ENCODE data around the gene MSH5. TPM values are rescaled to one million over a fixed set of nuclear protein-coding genes. Genes with fewer than 3 reads are reported as not detected.

The MSH5 gene
- total RNA-seq, 1 experiment from 2014 or later = 38.1 TPM

- TF ChIP-seq, protein P1, sequence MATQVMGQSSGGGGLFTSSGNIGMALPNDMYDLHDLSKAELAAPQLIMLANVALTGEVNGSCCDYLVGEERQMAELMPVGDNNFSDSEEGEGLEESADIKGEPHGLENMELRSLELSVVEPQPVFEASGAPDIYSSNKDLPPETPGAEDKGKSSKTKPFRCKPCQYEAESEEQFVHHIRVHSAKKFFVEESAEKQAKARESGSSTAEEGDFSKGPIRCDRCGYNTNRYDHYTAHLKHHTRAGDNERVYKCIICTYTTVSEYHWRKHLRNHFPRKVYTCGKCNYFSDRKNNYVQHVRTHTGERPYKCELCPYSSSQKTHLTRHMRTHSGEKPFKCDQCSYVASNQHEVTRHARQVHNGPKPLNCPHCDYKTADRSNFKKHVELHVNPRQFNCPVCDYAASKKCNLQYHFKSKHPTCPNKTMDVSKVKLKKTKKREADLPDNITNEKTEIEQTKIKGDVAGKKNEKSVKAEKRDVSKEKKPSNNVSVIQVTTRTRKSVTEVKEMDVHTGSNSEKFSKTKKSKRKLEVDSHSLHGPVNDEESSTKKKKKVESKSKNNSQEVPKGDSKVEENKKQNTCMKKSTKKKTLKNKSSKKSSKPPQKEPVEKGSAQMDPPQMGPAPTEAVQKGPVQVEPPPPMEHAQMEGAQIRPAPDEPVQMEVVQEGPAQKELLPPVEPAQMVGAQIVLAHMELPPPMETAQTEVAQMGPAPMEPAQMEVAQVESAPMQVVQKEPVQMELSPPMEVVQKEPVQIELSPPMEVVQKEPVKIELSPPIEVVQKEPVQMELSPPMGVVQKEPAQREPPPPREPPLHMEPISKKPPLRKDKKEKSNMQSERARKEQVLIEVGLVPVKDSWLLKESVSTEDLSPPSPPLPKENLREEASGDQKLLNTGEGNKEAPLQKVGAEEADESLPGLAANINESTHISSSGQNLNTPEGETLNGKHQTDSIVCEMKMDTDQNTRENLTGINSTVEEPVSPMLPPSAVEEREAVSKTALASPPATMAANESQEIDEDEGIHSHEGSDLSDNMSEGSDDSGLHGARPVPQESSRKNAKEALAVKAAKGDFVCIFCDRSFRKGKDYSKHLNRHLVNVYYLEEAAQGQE (IDR thresholded peaks at IDR 0.05; ENCODE audit: insufficient read depth in 1 of 2, low read depth in 2 of 2, low read length in 1 of 2) = no peak
- no peak for TF ChIP-seq POLR2AphosphoS5 (IDR thresholded peaks at IDR 0.05; ENCODE audit: low read depth, low read length)
- Histone ChIP-seq H3K4me1 (ENCODE audit: control insufficient read depth, insufficient read depth, low read length) (no peaks in the 10 kb centered on the region), H3K36me3 (ENCODE audit: control insufficient read depth, insufficient read depth, low read length) (peaks cover 3% of the 10 kb centered on the region; the same call in 1 of the 2 replicates), H3K9me3 (ENCODE audit: control insufficient read depth, insufficient read depth, low read depth, low read length) (no peaks in the 10 kb centered on the region), H3K27me3 (ENCODE audit: control insufficient read depth, insufficient read depth, low read length) (no peaks in the 10 kb centered on the region), H3K27ac (ENCODE audit: low read length) (no peak overlapping the region), H3K4me3 (ENCODE audit: low read depth in 2 of 2, low read length in 2 of 2) (no peak overlapping the region)
- in situ Hi-C loops (cut with HindIII; ENCODE audit: low pct_unique_long_range_greater_than_20kb, low sequenced_read_pairs) (no loop called here), intact Hi-C loops (cut with micrococcal nuclease; ENCODE audit: unreplicated experiment) (no loop called here)
- DNase-seq (ENCODE audit: low read depth, low spot score) = no peak
- POLR2A ChIA-PET = no interaction called here
- no TSS peak for BruUV-seq (replicated peaks)
- CTCF ChIA-PET = no interaction called here
- ATAC-seq = no peak
These were observed 17.6 kb upstream of the MSH5 start for GRCh38 chr6:31722173-31722572.

DNA sequence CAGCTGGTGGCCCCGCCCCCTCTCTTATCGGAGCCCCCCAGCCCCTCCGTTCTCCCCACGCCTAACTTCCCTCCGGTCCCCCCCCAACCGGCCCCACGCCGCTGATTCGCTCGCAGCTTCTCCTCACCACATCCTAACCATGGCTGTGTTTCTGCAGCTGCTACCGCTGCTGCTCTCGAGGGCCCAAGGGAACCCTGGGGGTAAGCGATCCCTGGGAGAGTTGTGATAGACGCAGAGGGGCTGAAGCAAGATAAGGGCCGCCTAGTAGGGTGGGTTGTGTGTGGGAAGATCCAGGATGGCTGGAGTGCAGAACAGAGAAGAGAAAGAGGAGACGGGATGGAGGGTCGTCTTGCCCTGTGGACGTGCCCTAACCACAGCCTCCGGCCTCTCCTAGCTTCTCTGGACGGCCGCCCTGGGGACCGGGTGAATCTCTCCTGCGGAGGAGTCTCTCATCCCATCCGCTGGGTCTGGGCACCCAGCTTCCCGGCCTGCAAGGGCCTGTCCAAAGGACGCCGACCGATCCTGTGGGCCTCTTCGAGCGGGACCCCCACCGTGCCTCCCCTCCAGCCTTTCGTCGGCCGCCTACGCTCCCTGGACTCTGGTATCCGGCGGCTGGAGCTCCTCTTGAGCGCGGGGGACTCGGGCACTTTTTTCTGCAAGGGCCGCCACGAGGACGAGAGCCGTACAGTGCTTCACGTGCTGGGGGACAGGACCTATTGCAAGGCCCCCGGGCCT is 16.4 kb upstream of the MSH5 start, which contains the start of gene MPIG6B:
MPIG6B (plus strand) TSS at position 129 of the 735 bp plus-strand sequence; CDS start at position 140, 11 bp downstream.
- no TSS peak for BruUV-seq (replicated peaks)
- in situ Hi-C loops (cut with HindIII; ENCODE audit: low pct_unique_long_range_greater_than_20kb, low sequenced_read_pairs) (no loop called here), intact Hi-C loops (cut with micrococcal nuclease; ENCODE audit: unreplicated experiment) (no loop called here)
- POLR2A ChIA-PET = interaction anchor here (0.5 kb wide), 1 partner anchor 65 kb away, joined by 4 read pairs; no protein-coding TSS in a partner anchor
- ATAC-seq (no peak), DNase-seq (ENCODE audit: low read depth, low spot score) (no peak)
- Histone ChIP-seq H3K4me3 (ENCODE audit: low read depth in 2 of 2, low read length in 2 of 2) (no peak within 1 kb of the TSS), H3K27ac (ENCODE audit: low read length) (no peak within 1 kb of the TSS), H3K4me1 (ENCODE audit: control insufficient read depth, insufficient read depth, low read length) (0 out of 2 replicates have a peak, but pooled peaks cover under 1% of the 10 kb centered on the region), H3K9me3 (ENCODE audit: control insufficient read depth, insufficient read depth, low read depth, low read length) (no peaks in the 10 kb centered on the region), H3K27me3 (ENCODE audit: control insufficient read depth, insufficient read depth, low read length) (no peaks in the 10 kb centered on the region), H3K36me3 (ENCODE audit: control insufficient read depth, insufficient read depth, low read length) (peaks cover 3% of the 10 kb centered on the region)
- TF ChIP-seq, protein P1 (IDR thresholded peaks at IDR 0.05; ENCODE audit: insufficient read depth in 1 of 2, low read depth in 2 of 2, low read length in 1 of 2) = no peak
- TF ChIP-seq, protein P2, sequence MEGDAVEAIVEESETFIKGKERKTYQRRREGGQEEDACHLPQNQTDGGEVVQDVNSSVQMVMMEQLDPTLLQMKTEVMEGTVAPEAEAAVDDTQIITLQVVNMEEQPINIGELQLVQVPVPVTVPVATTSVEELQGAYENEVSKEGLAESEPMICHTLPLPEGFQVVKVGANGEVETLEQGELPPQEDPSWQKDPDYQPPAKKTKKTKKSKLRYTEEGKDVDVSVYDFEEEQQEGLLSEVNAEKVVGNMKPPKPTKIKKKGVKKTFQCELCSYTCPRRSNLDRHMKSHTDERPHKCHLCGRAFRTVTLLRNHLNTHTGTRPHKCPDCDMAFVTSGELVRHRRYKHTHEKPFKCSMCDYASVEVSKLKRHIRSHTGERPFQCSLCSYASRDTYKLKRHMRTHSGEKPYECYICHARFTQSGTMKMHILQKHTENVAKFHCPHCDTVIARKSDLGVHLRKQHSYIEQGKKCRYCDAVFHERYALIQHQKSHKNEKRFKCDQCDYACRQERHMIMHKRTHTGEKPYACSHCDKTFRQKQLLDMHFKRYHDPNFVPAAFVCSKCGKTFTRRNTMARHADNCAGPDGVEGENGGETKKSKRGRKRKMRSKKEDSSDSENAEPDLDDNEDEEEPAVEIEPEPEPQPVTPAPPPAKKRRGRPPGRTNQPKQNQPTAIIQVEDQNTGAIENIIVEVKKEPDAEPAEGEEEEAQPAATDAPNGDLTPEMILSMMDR (IDR thresholded peaks at IDR 0.05) = no peak
- TF ChIP-seq TCF7L2 (IDR thresholded peaks at IDR 0.05; ENCODE audit: low read depth, low read length) = no peak
- TF ChIP-seq SIN3A (IDR thresholded peaks at IDR 0.05; ENCODE audit: borderline replicate concordance, insufficient read depth, low read depth, low read length) = no peak
- TF ChIP-seq POLR2AphosphoS5 (IDR thresholded peaks at IDR 0.05; ENCODE audit: low read depth, low read length) = no peak
- CTCF ChIA-PET = no interaction called here

Data from Panc1 (cell line).